IPS-15b (cell line): Measurements from ENCODE around the gene FRMD6.
"Not testable (repeated sequence)": the region's sequence is repeated elsewhere in the genome, so short reads cannot be mapped to it uniquely, and the experiment has no call there.

Experiments
- H3K27me3 ChIP-seq: one replicate; pipeline ENCODE4 v1.6.1; 2013; ENCODE audit warnings: low read length; ENCODE audit not compliant: control insufficient read depth, insufficient read depth
- H3K36me3 ChIP-seq: one replicate; pipeline ENCODE4 v1.6.1; 2013; ENCODE audit warnings: low read length; ENCODE audit not compliant: control insufficient read depth, insufficient read depth
- H3K4me1 ChIP-seq: one replicate; pipeline ENCODE4 v1.6.1; 2013; ENCODE audit warnings: mild to moderate bottlenecking, low read length; ENCODE audit not compliant: control insufficient read depth, insufficient read depth
- H3K4me3 ChIP-seq: one replicate; pipeline ENCODE4 v1.5.1; 2013; ENCODE audit warnings: low read depth, low read length
- H3K9ac ChIP-seq: one replicate; pipeline ENCODE4 v1.6.1; 2013; ENCODE audit warnings: low read depth, mild to moderate bottlenecking, low read length
- H3K9me3 ChIP-seq: one replicate; pipeline ENCODE4 v1.6.1; 2013; ENCODE audit warnings: mild to moderate bottlenecking, low read length; ENCODE audit not compliant: control insufficient read depth, insufficient read depth

FRMD6 gene

DNA sequence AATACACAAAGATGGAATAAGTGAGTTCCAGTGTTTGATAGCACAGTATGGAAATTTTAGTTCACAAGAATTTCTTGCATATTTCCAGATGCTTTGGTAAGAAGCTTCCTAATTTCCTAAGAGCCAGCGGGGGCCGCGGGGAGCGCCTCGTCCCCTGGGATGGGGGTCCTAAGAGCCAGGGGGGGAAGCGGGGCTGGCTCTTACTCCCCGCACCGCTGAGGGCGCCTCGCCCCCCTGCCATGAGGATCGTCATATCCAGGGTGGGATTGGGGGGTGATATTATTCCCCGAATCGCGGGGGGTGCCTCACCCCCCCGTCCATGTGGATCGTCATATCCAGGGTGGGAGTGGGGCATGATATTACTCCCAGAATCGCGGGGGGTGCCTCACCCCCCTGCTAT, 108.2 kb downstream of the FRMD6 start:
- Histone ChIP-seq H3K4me3 (no peak overlapping the region), H3K4me1 (no peaks in the 10 kb centered on the region), H3K9ac (no peak overlapping the region), H3K27me3 (no peaks in the 10 kb centered on the region), H3K36me3 (no peaks in the 10 kb centered on the region), H3K9me3 (no peaks in the 10 kb centered on the region)

DNA sequence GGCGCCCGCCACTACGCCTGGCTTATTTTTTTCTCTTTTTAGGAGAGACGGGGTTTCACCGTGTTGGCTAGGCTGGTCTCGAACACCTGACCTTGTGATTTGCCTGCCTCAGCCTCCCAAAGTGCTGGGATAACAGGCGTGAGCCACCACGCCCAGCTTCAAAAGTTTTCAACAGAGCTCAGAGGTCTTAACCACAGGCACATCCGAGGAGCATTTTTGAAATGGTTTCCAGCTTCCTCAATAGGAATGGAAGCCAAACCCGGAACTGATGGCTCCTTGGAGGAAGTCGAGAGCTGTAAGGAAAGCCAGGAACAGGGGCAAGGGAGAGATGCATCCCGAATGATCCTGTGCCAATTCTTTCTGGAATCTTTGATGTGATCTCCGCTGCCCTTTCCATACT, 114.0 kb downstream of the FRMD6 start:
- not testable (repeated sequence) for H3K4me1 ChIP-seq, H3K36me3 ChIP-seq, H3K9me3 ChIP-seq, H3K27me3 ChIP-seq, H3K9ac ChIP-seq, H3K4me3 ChIP-seq

DNA sequence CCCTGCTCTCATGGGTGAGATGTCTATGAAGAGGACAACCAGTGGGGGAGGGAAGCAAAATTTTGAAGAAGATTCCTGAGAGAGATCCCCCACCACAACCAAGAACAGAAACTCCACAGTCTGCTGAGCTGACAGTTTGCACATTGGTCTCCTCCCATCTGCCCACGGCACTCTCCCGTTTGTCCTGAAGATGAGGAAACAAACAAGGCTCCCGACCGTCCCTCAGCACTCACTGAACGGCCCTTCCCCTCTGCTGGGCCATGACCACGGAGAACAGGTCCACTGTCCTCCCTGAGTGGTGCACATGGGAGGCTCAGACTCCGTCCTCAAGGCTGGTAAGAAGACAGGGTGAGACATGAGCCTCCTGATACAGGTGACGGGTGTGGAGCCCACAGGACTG, 114.9 kb downstream of the FRMD6 start:
- not testable (repeated sequence) for H3K27me3 ChIP-seq, H3K9me3 ChIP-seq, H3K36me3 ChIP-seq, H3K4me3 ChIP-seq, H3K4me1 ChIP-seq, H3K9ac ChIP-seq

DNA sequence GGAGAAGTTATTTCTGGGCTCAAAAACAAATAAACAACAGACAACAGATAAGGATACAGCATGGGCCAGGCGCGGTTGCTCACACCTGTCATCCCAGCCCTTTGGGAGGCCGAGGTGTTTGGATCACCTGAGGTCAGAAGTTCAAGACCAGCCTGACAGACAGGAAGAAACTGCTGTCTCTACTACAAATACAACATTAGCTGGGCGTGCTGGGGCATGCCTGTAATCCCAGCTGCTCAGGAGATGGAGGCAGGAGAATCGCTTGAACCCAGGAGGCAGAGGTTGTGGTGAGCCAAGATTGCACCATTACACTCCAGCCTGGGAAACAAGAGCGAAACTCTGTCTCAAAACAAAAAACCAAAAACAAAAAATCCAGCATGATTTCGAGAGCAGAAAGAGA, 117.6 kb downstream of the FRMD6 start:
- H3K9me3 ChIP-seq, H3K4me1 ChIP-seq, H3K36me3 ChIP-seq, H3K4me3 ChIP-seq, H3K27me3 ChIP-seq, H3K9ac ChIP-seq: not testable (repeated sequence)

DNA sequence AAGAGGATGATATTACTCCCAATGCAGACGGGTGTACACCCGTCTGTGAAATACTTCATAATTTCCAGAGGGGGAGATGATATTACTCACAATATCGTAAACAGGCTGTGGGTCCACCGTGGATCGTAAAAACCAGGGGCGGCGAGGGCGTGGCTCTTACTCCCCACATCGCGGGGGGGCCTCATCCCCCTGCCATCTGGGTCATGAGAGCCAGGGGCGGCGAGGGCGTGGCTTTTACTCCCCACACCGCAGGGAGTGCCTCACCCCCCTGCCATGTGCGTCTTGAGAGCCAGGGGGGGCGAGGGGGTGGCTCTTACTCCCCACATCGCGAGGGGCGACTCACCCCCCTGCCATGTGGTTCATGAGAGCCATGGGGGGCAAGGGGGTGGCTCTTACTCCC, 122.5 kb downstream of the FRMD6 start:
- H3K9ac ChIP-seq = no peak overlapping the region
- no peaks in the 10 kb centered on the region for H3K4me1 ChIP-seq
- H3K27me3 ChIP-seq = no peaks in the 10 kb centered on the region
- no peaks in the 10 kb centered on the region for H3K9me3 ChIP-seq
- no peak overlapping the region for H3K4me3 ChIP-seq
- no peaks in the 10 kb centered on the region for H3K36me3 ChIP-seq

DNA sequence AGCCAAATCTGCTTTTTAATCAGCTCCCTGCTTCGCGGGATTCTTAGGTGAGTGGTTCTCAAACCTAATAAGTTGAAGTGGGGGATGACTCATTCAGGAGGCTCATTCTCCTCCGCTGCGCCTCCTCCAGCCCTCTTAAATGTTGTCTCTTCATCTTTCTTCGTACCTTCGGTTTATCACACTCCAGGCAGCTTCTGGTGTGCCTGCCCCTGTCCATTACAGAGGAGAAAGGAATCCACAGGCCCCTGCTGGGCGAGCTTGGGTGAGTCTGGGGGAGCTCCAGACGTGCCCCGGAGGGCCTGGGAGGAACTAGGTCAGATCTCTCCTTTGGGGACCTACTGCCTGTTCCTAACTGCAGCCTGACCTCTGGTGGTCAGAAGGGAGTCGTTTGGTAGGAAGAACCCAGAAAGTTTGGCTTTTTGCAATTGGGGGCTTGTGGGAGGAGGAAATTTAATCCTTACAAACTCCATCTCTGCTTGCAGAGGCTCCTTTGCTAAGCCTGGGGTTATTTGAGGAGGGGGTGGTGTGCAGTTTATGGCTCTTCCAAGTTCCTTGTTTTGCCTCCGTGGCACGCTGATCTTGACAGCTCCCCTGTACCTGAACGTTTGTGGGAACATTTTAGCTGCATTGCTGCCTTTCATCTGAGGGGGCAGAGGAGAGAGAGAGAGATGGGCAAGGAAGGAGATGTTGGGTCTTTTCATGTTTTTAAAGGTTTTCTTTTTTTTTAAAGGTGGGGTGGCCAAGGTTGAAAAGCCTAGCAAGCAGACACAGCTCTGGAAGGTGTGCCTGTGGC, 124.6 kb downstream of the FRMD6 start:
- Histone ChIP-seq H3K36me3 (no peaks in the 10 kb centered on the region), H3K9me3 (no peaks in the 10 kb centered on the region), H3K27me3 (peaks cover 5% of the 10 kb centered on the region), H3K9ac (no peak overlapping the region), H3K4me1 (peaks cover 3% of the 10 kb centered on the region), H3K4me3 (peak overlapping the region; percentile 10)

DNA sequence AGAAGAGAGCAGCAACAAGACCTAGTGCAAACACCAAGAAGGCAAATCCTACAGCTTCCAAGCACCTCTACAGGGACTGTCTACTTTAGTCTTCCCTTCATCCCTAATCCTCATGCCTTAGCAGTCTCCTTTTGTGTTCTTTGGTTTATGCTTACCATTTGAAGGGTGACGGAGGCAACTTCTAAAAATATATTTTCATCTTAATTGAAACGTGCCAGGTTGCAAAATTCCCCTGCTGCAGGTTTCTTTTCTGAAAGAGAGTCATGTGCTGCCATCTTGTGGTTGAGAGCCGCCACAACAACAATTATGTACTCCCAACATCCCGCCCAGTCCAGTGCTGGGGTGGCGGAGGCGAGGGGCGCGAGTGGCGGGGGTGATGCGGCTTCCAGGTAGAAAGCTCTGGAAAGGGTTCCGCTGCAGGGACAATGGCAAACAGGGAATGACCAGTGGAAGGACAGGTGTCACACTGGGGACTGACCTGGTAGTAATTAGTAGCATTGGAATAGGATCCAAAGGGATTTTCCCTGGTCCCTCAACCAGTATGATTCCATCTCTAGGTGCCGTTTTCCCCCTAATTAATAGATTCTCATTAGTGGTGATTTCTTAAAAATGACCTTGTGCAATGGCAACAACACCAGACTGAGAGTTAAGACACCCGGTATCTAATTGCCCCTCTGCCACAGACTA, 128.4 kb downstream of the FRMD6 start:
- no peak overlapping the region for H3K9ac ChIP-seq
- no peaks in the 10 kb centered on the region for H3K9me3 ChIP-seq
- H3K4me3 ChIP-seq = peak overlapping the region; percentile 10
- H3K4me1 ChIP-seq = peaks cover 3% of the 10 kb centered on the region
- peaks cover 5% of the 10 kb centered on the region for H3K27me3 ChIP-seq
- no peaks in the 10 kb centered on the region for H3K36me3 ChIP-seq
